Measurements from ENCODE around the gene TCAF1.
"Not testable (repeated sequence)": the region's sequence is repeated elsewhere in the genome, so short reads cannot be mapped to it uniquely, and the experiment has no call there.

Gene TCAF1

GRCh38 chr7:143882020-143882603 lies 19.9 kb downstream of the TCAF1 start:
- H3K36me3 ChIP-seq: peaks cover under 1% of the 10 kb centered on the region
- peak; percentile 74 for DNase-seq
- TF ChIP-seq CTCF (IDR thresholded peaks at IDR 0.05; ENCODE audit: low read depth, low read length): no peak
- H3K9me3 ChIP-seq: no peaks in the 10 kb centered on the region
- peak overlapping the region; percentile 86 for H3K4me3 ChIP-seq (ENCODE audit: low read depth, low read length)
- no peaks in the 10 kb centered on the region for H3K27me3 ChIP-seq
- H3K4me1 ChIP-seq: peaks cover 32% of the 10 kb centered on the region

- H3K9me3 ChIP-seq: no peaks in the 10 kb centered on the region
- peak; percentile 65 for DNase-seq
- H3K4me3 ChIP-seq (ENCODE audit: low read depth, low read length): peak overlapping the region; percentile 36
- TF ChIP-seq CTCF (IDR thresholded peaks at IDR 0.05; ENCODE audit: low read depth, low read length): peak; percentile 64
- no peaks in the 10 kb centered on the region for H3K27me3 ChIP-seq
- H3K4me1 ChIP-seq: peaks cover 30% of the 10 kb centered on the region
- peaks cover 28% of the 10 kb centered on the region for H3K36me3 ChIP-seq
These were observed 23.1 kb downstream of the TCAF1 start for GRCh38 chr7:143878884-143879283.

- no peaks in the 10 kb centered on the region for H3K27me3 ChIP-seq
- no peak overlapping the region for H3K4me3 ChIP-seq (ENCODE audit: low read depth, low read length)
- peaks cover 30% of the 10 kb centered on the region for H3K4me1 ChIP-seq
- H3K9me3 ChIP-seq: no peaks in the 10 kb centered on the region
- TF ChIP-seq CTCF (IDR thresholded peaks at IDR 0.05; ENCODE audit: low read depth, low read length): no peak
- no peak for DNase-seq
- peaks cover 28% of the 10 kb centered on the region for H3K36me3 ChIP-seq
These were observed 24.9 kb downstream of the TCAF1 start for GRCh38 chr7:143877098-143877497.

GRCh38 chr7:143876218-143876617 lies 25.8 kb downstream of the TCAF1 start:
- no peak for TF ChIP-seq CTCF (IDR thresholded peaks at IDR 0.05; ENCODE audit: low read depth, low read length)
- H3K4me1 ChIP-seq: peaks cover 29% of the 10 kb centered on the region
- no peaks in the 10 kb centered on the region for H3K9me3 ChIP-seq

GRCh38 chr7:143873242-143873641 lies 28.7 kb downstream of the TCAF1 start:
- not testable (repeated sequence) for DNase-seq; H3K9me3 ChIP-seq; H3K4me3 ChIP-seq (ENCODE audit: low read depth, low read length); H3K27me3 ChIP-seq
- peaks cover 11% of the 10 kb centered on the region for H3K4me1 ChIP-seq
- peaks cover 28% of the 10 kb centered on the region for H3K36me3 ChIP-seq

More at GRCh38 chr7:143876218-143876617, 25.8 kb downstream of the TCAF1 start:
- Histone ChIP-seq H3K36me3 (peaks cover 28% of the 10 kb centered on the region), H3K4me3 (ENCODE audit: low read depth, low read length) (no peak overlapping the region), H3K27me3 (no peaks in the 10 kb centered on the region)
- DNase-seq: no peak

- peaks cover 21% of the 10 kb centered on the region for H3K36me3 ChIP-seq
- H3K27me3 ChIP-seq; DNase-seq; H3K9me3 ChIP-seq; H3K4me3 ChIP-seq (ENCODE audit: low read depth, low read length); H3K4me1 ChIP-seq: not testable (repeated sequence)
These were observed 30.4 kb downstream of the TCAF1 start for GRCh38 chr7:143871534-143871933.

- H3K4me1 ChIP-seq; H3K9me3 ChIP-seq; H3K4me3 ChIP-seq (ENCODE audit: low read depth, low read length); DNase-seq; H3K36me3 ChIP-seq; H3K27me3 ChIP-seq: not testable (repeated sequence)
These were observed 44.0 kb downstream of the TCAF1 start for GRCh38 chr7:143857994-143858393.

GRCh38 chr7:143855443-143855842 lies 46.5 kb downstream of the TCAF1 start:
- not testable (repeated sequence) for DNase-seq; H3K36me3 ChIP-seq; H3K27me3 ChIP-seq; H3K9me3 ChIP-seq; H3K4me1 ChIP-seq; H3K4me3 ChIP-seq (ENCODE audit: low read depth, low read length)
